ENCODE results near the gene EVA1C. TPM values are rescaled to one million over a fixed set of nuclear protein-coding genes. Genes with fewer than 3 reads are reported as not detected.
"Not testable (repeated sequence)": the region's sequence is repeated elsewhere in the genome, so short reads cannot be mapped to it uniquely, and the experiment has no call there.

The EVA1C gene
- total RNA-seq, 3 donors from 2014 or later, result 12.8 to 15.3 (median 14.7) TPM

DNA sequence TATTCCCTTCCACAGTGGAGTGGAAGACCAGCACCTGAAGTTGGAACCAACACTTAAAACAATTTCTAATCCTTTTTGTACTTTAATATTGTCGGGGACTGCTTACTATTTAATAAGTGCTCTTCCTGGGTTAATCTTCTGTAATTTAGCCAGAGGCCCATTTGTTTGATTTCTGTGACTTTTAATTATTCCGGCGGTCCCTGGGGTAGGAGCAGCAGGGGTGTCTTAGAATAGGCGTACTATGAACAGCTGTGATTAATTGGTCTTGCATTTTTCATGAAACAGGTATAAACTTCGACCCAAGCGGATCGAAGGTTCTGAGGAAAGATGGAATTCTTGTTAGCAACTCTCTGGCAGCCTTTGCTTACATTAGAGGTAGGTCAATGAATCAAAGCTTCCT is 91.1 kb downstream of the EVA1C start:
- DNase-seq; H3K27me3 Mint-ChIP-seq (ENCODE audit: low read depth); H3K9me3 Mint-ChIP-seq; H3K4me1 Mint-ChIP-seq (ENCODE audit: low read depth); ATAC-seq; H3K4me3 Mint-ChIP-seq: not testable (repeated sequence)
- H3K36me3 Mint-ChIP-seq (ENCODE audit: insufficient read depth), result peaks cover 10% of the 10 kb centered on the region

DNA sequence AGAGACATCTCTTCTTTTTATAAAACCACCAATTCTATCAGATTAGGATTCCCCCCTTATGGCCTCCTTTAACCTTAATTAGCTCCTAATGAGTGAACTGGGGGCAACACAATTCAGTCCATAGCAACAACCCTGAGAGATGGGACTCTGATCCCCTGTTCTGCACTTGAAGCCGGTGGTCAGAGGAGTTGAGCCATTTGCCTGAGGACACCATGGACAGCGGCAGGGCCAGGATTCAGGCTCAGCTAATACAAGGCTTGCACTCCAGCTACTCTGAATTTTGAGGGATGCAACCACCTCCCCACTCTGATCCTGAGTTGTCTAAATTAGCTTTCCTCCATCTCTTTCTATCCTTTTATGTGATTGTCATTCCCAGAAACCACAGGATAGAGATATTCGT is 93.3 kb downstream of the EVA1C start:
- not testable (repeated sequence) for H3K4me1 Mint-ChIP-seq (ENCODE audit: low read depth); DNase-seq; H3K27me3 Mint-ChIP-seq (ENCODE audit: low read depth); H3K9me3 Mint-ChIP-seq; ATAC-seq; H3K4me3 Mint-ChIP-seq
- peaks cover 13% of the 10 kb centered on the region for H3K36me3 Mint-ChIP-seq (ENCODE audit: insufficient read depth)

DNA sequence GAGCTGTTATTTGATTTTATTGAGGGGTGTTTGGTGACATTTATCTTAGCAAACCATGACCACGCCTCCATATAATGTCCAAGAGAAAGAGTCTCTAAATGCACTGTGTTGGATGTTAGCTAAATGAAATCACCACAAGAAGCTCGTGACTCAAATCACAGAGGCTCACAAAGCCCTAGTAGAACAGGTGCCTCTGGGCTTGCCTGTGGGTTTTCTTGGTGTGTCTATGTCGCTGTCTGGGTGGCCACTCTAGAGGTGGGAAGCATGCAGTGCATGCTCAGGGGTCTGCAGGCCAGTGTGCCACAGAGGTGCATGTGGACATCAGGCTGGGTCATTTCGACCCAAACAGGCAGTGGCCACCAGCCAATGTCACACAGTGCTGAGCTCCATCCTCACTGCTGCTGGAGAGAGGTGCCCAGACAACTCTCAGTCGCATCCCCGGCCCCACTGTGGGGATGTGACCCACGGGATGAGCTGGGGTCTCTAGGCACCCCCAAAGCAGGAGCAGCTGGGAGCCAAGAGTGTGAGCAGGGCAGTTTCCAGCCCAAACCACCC is 94.0 kb downstream of the EVA1C start:
- H3K27me3 Mint-ChIP-seq (ENCODE audit: low read depth); H3K9me3 Mint-ChIP-seq; ATAC-seq; DNase-seq; H3K4me1 Mint-ChIP-seq (ENCODE audit: low read depth); H3K4me3 Mint-ChIP-seq: not testable (repeated sequence)
- H3K36me3 Mint-ChIP-seq (ENCODE audit: insufficient read depth), result peaks cover 13% of the 10 kb centered on the region

DNA sequence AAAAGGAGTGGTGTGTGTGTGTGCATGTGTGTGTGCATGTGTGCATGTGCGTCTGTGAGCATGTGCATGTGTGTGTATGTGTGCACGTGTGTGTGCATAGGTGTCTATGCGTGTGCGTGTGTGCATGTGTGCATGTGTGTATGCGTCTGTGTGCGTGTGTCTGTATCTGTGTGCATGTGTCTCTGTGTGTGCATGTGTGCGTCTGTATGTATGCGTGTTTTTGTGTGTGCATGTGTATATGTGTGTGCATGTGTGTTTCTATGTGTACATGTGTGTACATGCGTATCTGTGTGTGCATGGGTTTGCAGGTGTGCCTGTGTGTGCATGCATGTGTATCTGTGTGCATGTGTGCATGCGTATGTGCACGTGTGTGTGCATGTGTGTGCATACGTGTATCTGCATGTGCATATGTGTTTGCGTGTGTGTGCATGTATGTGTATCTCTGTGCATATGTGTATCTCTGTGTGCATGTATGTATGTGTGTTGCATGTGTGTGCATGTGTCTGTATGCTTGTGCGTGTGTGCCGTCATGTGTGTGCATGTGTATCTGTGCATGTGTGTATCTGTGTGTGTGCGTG is 94.9 kb downstream of the EVA1C start:
- Mint-ChIP-seq H3K27me3 (ENCODE audit: low read depth) (no peaks in the 10 kb centered on the region), H3K4me1 (ENCODE audit: low read depth) (no peaks in the 10 kb centered on the region), H3K4me3 (no peak overlapping the region), H3K9me3 (no peaks in the 10 kb centered on the region), H3K36me3 (ENCODE audit: insufficient read depth) (peaks cover 11% of the 10 kb centered on the region)
- DNase-seq, result no peak
- no peak for ATAC-seq

DNA sequence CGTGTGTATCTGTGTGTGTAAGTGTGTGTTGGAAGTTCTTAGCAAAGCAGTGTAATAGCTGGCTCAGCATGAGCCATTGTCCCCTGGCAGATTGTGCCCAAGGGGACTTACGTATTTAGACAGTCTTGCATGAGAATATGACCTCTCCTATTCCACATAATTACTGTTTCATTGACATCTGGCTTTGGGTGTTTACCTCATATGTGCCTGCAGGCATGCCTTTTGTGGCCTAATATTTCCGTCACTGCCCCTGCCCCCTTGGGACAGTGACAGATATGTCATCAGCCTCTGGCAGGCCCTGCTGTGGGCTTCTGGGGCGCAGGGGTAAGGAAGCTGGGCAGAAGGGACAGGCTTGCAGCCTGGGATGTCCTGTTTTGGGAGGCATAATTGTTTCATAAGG is 95.5 kb downstream of the EVA1C start:
- not testable (repeated sequence) for DNase-seq; H3K4me3 Mint-ChIP-seq; H3K9me3 Mint-ChIP-seq; H3K27me3 Mint-ChIP-seq (ENCODE audit: low read depth); H3K36me3 Mint-ChIP-seq (ENCODE audit: insufficient read depth); ATAC-seq; H3K4me1 Mint-ChIP-seq (ENCODE audit: low read depth)

DNA sequence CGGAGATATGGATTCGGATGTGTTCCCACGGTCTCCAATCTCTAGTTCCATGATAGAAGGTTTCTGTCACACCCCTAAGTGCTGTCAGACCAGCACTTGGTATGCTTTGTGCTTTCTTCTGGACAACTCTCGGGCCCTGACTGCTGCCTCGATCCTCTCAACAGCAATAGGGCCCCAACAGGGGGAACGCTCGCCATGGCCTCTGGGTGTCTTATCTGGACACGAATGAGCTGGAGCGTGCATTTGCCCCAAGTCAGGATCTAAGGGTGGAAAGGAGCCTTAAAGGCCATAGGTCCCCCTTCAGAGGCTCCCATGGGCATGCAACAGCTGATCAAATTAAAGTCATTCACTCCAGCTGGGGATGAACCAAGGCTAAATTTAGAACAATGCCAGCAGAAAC is 96.1 kb downstream of the EVA1C start:
- H3K9me3 Mint-ChIP-seq, result no peaks in the 10 kb centered on the region
- ATAC-seq (no peak), DNase-seq (no peak)
- no peak overlapping the region for H3K4me3 Mint-ChIP-seq
- peaks cover 9% of the 10 kb centered on the region for H3K36me3 Mint-ChIP-seq (ENCODE audit: insufficient read depth)
- H3K27me3 Mint-ChIP-seq (ENCODE audit: low read depth), result no peaks in the 10 kb centered on the region
- no peaks in the 10 kb centered on the region for H3K4me1 Mint-ChIP-seq (ENCODE audit: low read depth)

DNA sequence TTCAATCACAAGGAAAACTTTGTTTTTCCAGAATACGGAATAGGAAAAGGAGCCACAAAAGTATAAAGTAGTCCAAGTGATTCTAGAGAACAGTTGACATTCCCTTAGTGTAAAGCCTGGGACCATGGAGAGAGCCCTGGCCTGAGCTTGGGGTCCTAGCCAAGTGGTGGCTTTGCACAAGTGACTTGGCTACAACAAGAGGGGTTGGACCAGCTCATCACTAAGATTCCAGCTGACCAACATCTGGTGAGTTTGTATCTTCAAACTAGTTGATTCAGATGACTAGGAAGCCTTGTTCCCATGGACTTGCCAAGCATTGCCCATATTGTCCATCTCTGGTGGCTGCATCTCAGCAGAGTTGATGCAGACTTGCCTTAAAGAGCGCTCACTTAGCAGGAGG is 96.5 kb downstream of the EVA1C start:
- not testable (repeated sequence) for ATAC-seq; H3K36me3 Mint-ChIP-seq (ENCODE audit: insufficient read depth)

DNA sequence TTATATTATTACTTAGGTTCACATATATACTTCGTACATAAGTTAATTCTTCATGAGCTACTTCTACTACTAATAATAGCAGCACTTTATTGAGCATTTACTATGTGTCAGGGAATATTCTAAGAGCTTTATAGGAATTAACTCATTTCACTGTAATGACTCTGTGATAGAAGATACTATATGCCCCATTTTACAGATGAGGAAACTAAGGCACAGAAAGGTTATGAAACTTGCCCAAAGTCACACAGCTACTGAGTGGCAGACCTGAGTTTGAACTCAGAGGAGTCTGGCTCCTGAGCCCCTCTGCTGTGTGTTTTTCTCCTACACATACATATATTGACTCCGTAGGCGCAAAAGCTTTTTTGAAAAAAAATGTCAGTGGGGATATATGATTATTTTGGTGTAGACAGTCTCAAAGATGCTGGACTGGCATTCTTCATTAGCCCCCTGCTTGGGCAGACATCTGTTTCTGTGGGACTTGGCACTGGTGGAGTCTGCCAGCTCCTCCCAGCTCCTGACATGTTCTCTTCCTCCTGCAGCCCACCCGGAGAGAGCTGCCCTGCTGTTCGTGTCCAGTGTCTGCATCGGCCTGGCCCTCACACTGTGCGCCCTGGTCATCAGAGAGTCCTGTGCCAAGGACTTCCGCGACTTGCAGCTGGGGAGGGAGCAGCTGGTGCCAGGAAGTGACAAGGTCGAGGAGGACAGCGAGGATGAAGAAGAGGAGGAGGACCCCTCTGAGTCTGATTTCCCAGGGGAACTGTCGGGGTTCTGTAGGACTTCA is 102.0 kb downstream of the EVA1C start:
- Mint-ChIP-seq H3K27me3 (ENCODE audit: low read depth) (no peaks in the 10 kb centered on the region), H3K9me3 (peaks cover 4% of the 10 kb centered on the region), H3K4me3 (no peak overlapping the region), H3K36me3 (ENCODE audit: insufficient read depth) (peaks cover 6% of the 10 kb centered on the region), H3K4me1 (ENCODE audit: low read depth) (no peaks in the 10 kb centered on the region)
- DNase-seq (no peak), ATAC-seq (no peak)

More for the DNA sequence above, 96.5 kb downstream of the EVA1C start:
- H3K9me3 Mint-ChIP-seq; H3K4me1 Mint-ChIP-seq (ENCODE audit: low read depth); H3K4me3 Mint-ChIP-seq; DNase-seq; H3K27me3 Mint-ChIP-seq (ENCODE audit: low read depth): not testable (repeated sequence)

DNA sequence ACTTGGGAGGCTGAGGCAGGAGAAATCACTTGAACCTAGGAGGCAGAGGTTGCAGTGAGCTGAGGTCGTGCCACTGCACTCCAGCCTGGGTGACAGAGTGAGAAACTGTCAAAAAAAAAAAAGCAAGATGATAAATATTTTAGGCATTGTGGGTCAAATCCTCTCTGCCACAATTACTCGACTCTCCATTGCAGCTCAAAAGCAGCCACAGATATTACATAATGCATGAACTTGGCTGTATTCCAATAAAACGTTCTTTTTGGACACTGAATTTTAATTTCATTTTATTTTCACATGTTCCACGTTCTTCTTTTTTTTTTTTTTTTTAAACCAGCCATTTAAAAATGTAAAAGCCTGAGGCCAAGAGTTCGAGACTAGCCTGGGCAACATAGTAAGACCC is 103.4 kb downstream of the EVA1C start:
- H3K36me3 Mint-ChIP-seq (ENCODE audit: insufficient read depth), result peaks cover 4% of the 10 kb centered on the region

DNA sequence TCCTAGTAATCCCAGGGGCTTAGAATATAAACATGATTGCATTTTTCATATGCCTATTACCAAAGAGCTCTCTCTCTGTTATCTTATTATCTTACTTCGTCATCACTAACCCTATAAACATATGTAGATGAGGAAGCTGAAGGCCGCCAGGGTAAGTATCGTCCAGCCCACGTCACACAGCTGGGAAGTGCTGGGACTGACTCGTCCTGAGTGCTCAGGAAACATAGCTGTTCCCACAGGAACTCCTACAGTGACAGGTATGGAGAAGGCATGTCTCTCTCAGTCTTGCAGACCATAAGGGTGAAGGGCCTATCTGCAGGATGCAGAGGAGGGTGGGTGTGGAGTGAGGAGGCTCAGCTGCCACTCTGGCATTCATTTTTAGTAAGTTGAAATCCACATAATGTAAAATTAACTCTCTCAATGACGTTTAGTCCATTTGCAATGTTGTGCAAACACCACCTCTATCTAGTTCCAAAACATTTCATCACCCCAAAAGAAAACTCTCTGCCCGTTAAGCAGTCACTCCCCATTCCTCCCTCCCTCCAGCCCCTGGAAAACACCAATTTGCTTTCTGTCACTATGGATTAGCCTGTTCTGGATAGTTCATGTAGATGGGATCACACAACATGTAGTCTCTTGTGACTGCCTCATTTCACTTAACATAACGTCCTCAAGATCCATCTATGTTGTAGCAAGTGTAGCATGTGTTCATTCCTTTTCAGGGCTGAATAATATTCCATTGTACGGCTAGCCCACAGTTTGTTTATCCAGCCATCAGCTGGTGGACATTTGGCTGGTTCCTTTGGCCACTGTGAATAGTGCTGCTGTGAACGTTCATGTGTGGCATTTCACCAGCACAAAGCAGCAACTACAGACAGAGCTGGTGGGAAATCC is 104.5 kb downstream of the EVA1C start:
- ATAC-seq (no peak), DNase-seq (no peak)
- H3K4me3 Mint-ChIP-seq, result no peak overlapping the region
- no peaks in the 10 kb centered on the region for H3K27me3 Mint-ChIP-seq (ENCODE audit: low read depth)
- H3K9me3 Mint-ChIP-seq, result peaks cover 4% of the 10 kb centered on the region
- H3K36me3 Mint-ChIP-seq (ENCODE audit: insufficient read depth), result peaks cover 4% of the 10 kb centered on the region
- no peaks in the 10 kb centered on the region for H3K4me1 Mint-ChIP-seq (ENCODE audit: low read depth)

More for the DNA sequence above, 103.4 kb downstream of the EVA1C start:
- Mint-ChIP-seq H3K4me1 (ENCODE audit: low read depth) (no peaks in the 10 kb centered on the region), H3K4me3 (no peak overlapping the region), H3K9me3 (peaks cover 4% of the 10 kb centered on the region), H3K27me3 (ENCODE audit: low read depth) (no peaks in the 10 kb centered on the region)
- ATAC-seq, result no peak
- no peak for DNase-seq

DNA sequence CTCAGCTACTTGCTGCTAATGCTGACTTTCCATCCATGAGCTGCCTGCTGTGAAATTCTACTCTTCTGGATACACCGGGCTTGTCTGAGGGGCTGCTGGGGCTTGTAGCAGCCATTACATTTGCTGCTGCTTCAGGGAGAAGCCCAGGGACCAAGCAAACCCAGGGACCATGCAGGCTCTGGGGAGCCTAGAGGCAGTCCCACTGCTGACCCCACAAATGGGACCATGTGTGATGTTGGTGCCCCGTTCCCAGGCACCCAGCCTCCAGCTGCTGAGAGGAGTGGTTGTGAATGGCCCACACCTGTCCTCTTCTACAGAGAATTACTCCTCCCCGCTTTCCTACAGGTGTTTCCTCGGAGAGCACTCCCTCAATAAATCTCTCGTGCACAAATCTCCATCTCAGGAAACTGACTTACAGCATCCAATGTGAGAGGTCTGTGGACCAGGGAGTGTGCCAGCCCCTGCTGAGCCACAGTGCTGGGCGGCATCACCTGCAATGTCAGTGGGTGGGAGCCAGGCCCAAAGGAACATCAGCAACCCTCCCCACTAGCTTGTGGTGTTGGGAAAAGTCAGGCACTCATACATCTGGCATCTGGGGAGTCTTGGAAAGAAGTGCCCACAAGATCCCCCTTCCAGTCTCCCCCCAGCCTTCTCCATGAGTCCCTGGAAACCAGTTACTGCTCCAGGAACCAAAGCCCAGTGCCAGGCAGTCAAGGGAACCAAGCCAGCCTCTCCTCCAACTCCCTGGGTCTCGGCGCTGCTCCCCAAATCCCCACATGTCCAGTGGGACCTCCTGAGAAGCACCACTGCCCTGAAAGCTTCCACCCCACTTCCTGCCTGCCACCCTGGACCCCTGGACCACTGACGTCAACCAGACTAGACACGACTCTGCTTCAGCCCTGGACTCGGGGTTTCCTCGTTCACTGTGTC is 107.7 kb downstream of the EVA1C start:
- Mint-ChIP-seq H3K27me3 (ENCODE audit: low read depth) (no peaks in the 10 kb centered on the region), H3K9me3 (peaks cover 4% of the 10 kb centered on the region), H3K4me3 (no peak overlapping the region), H3K4me1 (ENCODE audit: low read depth) (no peaks in the 10 kb centered on the region), H3K36me3 (ENCODE audit: insufficient read depth) (no peaks in the 10 kb centered on the region)
- no peak for ATAC-seq
- no peak for DNase-seq

DNA sequence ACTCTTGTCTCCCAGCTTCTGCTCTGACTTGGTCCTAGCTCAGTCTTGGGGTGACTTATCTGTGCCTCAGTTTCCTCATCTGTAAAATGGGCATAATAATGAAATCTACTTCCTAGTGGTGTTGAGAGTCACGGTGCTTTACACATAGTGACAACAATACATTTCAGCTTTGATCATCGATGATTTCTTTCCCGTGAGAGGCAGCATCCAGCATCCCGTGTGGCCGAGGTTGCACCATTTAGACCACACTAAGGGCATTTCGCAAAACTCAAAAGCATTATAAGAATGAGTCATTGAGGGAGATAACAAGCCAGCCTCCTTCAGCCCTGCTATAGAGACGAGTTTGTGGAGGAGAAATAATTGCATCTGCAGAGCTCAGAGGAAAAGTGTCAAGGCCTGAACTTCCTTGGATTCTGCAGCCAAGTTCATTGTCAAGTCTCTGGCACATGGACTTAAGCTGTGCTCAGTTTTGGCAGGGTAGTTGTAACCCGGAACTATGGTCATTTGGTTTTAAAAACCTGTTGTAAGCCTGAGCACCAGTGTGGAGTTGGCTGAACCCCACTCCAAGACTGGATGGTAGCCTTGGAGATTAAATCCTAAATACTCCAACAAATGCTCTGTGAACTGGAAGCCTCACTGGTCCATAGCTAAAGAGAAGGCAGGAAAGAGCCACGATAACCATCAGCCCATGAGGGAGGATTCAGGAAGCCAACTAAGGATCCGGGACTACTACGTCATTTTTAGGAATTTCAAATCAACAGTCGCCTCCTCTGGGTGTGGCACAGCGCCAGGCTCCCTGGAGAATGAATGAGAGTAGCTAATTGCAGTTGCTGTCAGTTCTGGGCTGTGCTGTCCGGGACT is 108.6 kb downstream of the EVA1C start:
- no peak overlapping the region for H3K4me3 Mint-ChIP-seq
- H3K9me3 Mint-ChIP-seq, result peaks cover 4% of the 10 kb centered on the region
- no peaks in the 10 kb centered on the region for H3K27me3 Mint-ChIP-seq (ENCODE audit: low read depth)
- H3K36me3 Mint-ChIP-seq (ENCODE audit: insufficient read depth), result no peaks in the 10 kb centered on the region
- no peaks in the 10 kb centered on the region for H3K4me1 Mint-ChIP-seq (ENCODE audit: low read depth)
- ATAC-seq (no peak), DNase-seq (no peak)

Data from activated T-cell treated with anti-CD3 and anti-CD28 coated beads, Interleukin-2, amount 50 U/mL, for 4 hours (primary cell).